T-cell (primary cell): ENCODE results near the gene PARD3. TPM values are rescaled to one million over a fixed set of nuclear protein-coding genes. Genes with fewer than 3 reads are reported as not detected.

ENCODE experiments used
- ATAC-seq, 4 experiments: fragments of 200-7000 bp in 3 of 4; fragments of 150-1000 bp in 1 of 4; cut with Tn5 transposase; replicated peaks in 1 of 4; 1 replicate in 3 of 4; 2 replicates in 1 of 4; pipeline ENCODE4 v1.10.0; 2021; ENCODE audit warnings: moderate library complexity in 3 of 4, mild to moderate bottlenecking in 2 of 4, moderate number of reproducible peaks in 1 of 4
- CTCF ChIA-PET, 2 donors: fragments of 300-600 bp; sonication (Branson Sonifier 250); formaldehyde crosslinking; loops; one replicate each; lab custom pipeline; 2022; ENCODE audit warnings: antibody characterized with exemption in 2 of 2; lab: Charles Lee
- POLR2A ChIA-PET, 2 donors: fragments of 300-600 bp; sonication (Branson Sonifier 250); formaldehyde crosslinking; loops; one replicate each; lab custom pipeline; 2022; ENCODE audit warnings: antibody characterized with exemption in 2 of 2; lab: Charles Lee
- DNase-seq, 35 experiments: peaks; one replicate each; pipeline versions ENCODE4 v3.0.0 to v3.0.0-alpha.2; 2013 to 2023
- H3K27ac ChIP-seq: one replicate; pipeline ENCODE4 v1.5.1; 2013; ENCODE audit warnings: low read length
- H3K27me3 ChIP-seq, 2 experiments: replicated peaks in 1 of 2; 1 replicate in 1 of 2; 2 replicates in 1 of 2; pipeline versions ENCODE4 v1.6.1 to v1.7.0; 2013; ENCODE audit warnings: low read length in 1 of 2, mixed read lengths in 1 of 2; ENCODE audit not compliant: control insufficient read depth in 2 of 2, insufficient read depth in 2 of 2; ENCODE audit errors: extremely low read depth in 1 of 2
- H3K36me3 ChIP-seq, 2 donors: 1 replicate in 1 of 2; 2 replicates in 1 of 2; pipeline versions ENCODE4 v1.6.1 to v1.7.0; 2013; ENCODE audit warnings: low read length in 1 of 2; ENCODE audit not compliant: control insufficient read depth in 2 of 2, insufficient read depth in 1 of 2; ENCODE audit errors: extremely low read depth in 1 of 2
- H3K4me1 ChIP-seq, 2 experiments: 1 replicate in 1 of 2; 2 replicates in 1 of 2; pipeline versions ENCODE4 v1.6.1 to v1.7.0; 2013; ENCODE audit warnings: low read length in 2 of 2, mixed read lengths in 1 of 2; ENCODE audit not compliant: insufficient read depth in 2 of 2, control insufficient read depth in 1 of 2; ENCODE audit errors: extremely low read depth in 1 of 2
- H3K4me3 ChIP-seq, 2 donors: 1 replicate in 1 of 2; 2 replicates in 1 of 2; pipeline versions ENCODE4 v1.5.1 to v1.7.0; 2013; ENCODE audit warnings: mild to moderate bottlenecking in 2 of 2, low read length in 1 of 2, moderate library complexity in 1 of 2; ENCODE audit not compliant: control insufficient read depth in 1 of 2; ENCODE audit errors: extremely low read depth in 1 of 2
- H3K9me3 ChIP-seq: 2 replicates; pipeline ENCODE4 v1.7.0; 2013
- H3K27ac Mint-ChIP-seq, 2 donors: one replicate each; pipeline ENCODE4 v1.8.0; 2020 to 2021; ENCODE audit warnings: mild to moderate bottlenecking in 2 of 2, mixed read lengths in 2 of 2
- H3K27me3 Mint-ChIP-seq, 2 donors: one replicate each; pipeline ENCODE4 v1.8.0; 2021 to 2022; ENCODE audit warnings: mixed read lengths in 2 of 2
- H3K36me3 Mint-ChIP-seq: one replicate; pipeline ENCODE4 v1.8.0; 2021; ENCODE audit warnings: mixed read lengths
- H3K4me1 Mint-ChIP-seq, 3 donors: one replicate each; pipeline ENCODE4 v1.8.0; 2020 to 2022; ENCODE audit warnings: mixed read lengths in 3 of 3, mild to moderate bottlenecking in 1 of 3
- H3K4me3 Mint-ChIP-seq, 3 donors: one replicate each; pipeline ENCODE4 v1.8.0; 2020 to 2022; ENCODE audit warnings: mild to moderate bottlenecking in 3 of 3, mixed read lengths in 3 of 3, moderate library complexity in 3 of 3
- H3K9me3 Mint-ChIP-seq, 3 donors: one replicate each; pipeline ENCODE4 v1.8.0; 2020 to 2022; ENCODE audit warnings: mixed read lengths in 3 of 3
- WGBS: methylation state at CpG from one replicate; pipeline ENCODE4 v1.1.5; 2013; ENCODE audit warnings: missing lambda C conversion rate; ENCODE audit not compliant: insufficient coverage; 5-methylcytosine and 5-hydroxymethylcytosine counted together
- total RNA-seq, 35 experiments: library from RNA in 6 of 35; stranded (reverse) in 6 of 35; fragments of 120-200 nt in 1 of 35; gene quantifications; one replicate each; pipeline versions ENCODE4 v1.2.1 to v1.2.4 and lab custom pipeline; 2013 to 2026

Gene PARD3
- total RNA-seq, 5 donors from 2014 or later (not counting 1 experiment from before 2014, with no cell fraction given): 0.36 to 0.92 (median 0.65) TPM

GRCh38 chr10:34801097-34801733 lies 13.9 kb downstream of the PARD3 start:
- WGBS: no CpG with 5 or more reads among the region's 7 CpGs
- no peaks in the 10 kb centered on the region for H3K4me1 Mint-ChIP-seq
- Histone ChIP-seq H3K9me3 (no peaks in the 10 kb centered on the region), H3K27me3 (peaks cover 0 to under 1% of the 10 kb centered on the region in 2 experiments), H3K36me3 (no peaks in the 10 kb centered on the region), H3K4me3 (no peak overlapping the region), H3K4me1 (no peaks in the 10 kb centered on the region), H3K27ac (no peak overlapping the region)
- no peaks in the 10 kb centered on the region for H3K9me3 Mint-ChIP-seq
- DNase-seq (no peak), ATAC-seq (no peak)
- H3K27me3 Mint-ChIP-seq: peaks cover 0 to 1% of the 10 kb centered on the region in 2 donors
- H3K36me3 Mint-ChIP-seq: no peaks in the 10 kb centered on the region
- CTCF ChIA-PET: no interaction called here
- H3K27ac Mint-ChIP-seq: no peak overlapping the region
- H3K4me3 Mint-ChIP-seq: no peak overlapping the region
- POLR2A ChIA-PET: no interaction called here

GRCh38 chr10:34800624-34801023 lies 14.5 kb downstream of the PARD3 start:
- DNase-seq: no peak
- Histone ChIP-seq H3K4me1 (no peaks in the 10 kb centered on the region), H3K27ac (no peak overlapping the region), H3K4me3 (no peak overlapping the region), H3K9me3 (no peaks in the 10 kb centered on the region), H3K27me3 (no peaks in the 10 kb centered on the region), H3K36me3 (no peaks in the 10 kb centered on the region)
- POLR2A ChIA-PET: no interaction called here
- H3K4me1 Mint-ChIP-seq: no peaks in the 10 kb centered on the region
- no peak overlapping the region for H3K27ac Mint-ChIP-seq
- CTCF ChIA-PET: no interaction called here
- H3K4me3 Mint-ChIP-seq: no peak overlapping the region
- peaks cover 0 to 1% of the 10 kb centered on the region in 2 donors for H3K27me3 Mint-ChIP-seq
- ATAC-seq: no peak
- WGBS: 75% methylated on average over 4 of the region's 5 CpGs
- no peaks in the 10 kb centered on the region for H3K36me3 Mint-ChIP-seq
- no peaks in the 10 kb centered on the region for H3K9me3 Mint-ChIP-seq

GRCh38 chr10:34798654-34799053 lies 16.4 kb downstream of the PARD3 start:
- Mint-ChIP-seq H3K27ac (no peak overlapping the region), H3K27me3 (peaks cover 0 to 4% of the 10 kb centered on the region in 2 donors), H3K4me3 (no peak overlapping the region), H3K36me3 (no peaks in the 10 kb centered on the region), H3K9me3 (no peaks in the 10 kb centered on the region), H3K4me1 (no peaks in the 10 kb centered on the region)
- POLR2A ChIA-PET: no interaction called here
- DNase-seq (no peak), ATAC-seq (no peak)
- WGBS: 81% methylated on average over 3 of the region's 4 CpGs
- Histone ChIP-seq H3K27me3 (no peaks in the 10 kb centered on the region), H3K9me3 (no peaks in the 10 kb centered on the region), H3K27ac (no peak overlapping the region), H3K4me1 (no peaks in the 10 kb centered on the region), H3K36me3 (no peaks in the 10 kb centered on the region), H3K4me3 (no peak overlapping the region)
- CTCF ChIA-PET: no interaction called here

- no peak overlapping the region for H3K4me3 ChIP-seq
- ChIA-PET POLR2A (no interaction called here), CTCF (no interaction called here)
- ATAC-seq (no peak), DNase-seq (no peak)
- Mint-ChIP-seq H3K4me1 (no peaks in the 10 kb centered on the region), H3K4me3 (no peak overlapping the region), H3K27me3 (peaks cover 0 to 9% of the 10 kb centered on the region in 2 donors), H3K27ac (no peak overlapping the region), H3K36me3 (no peaks in the 10 kb centered on the region), H3K9me3 (no peaks in the 10 kb centered on the region)
- H3K27me3 ChIP-seq: peaks cover 0 to 5% of the 10 kb centered on the region in 2 experiments
- no peaks in the 10 kb centered on the region for H3K36me3 ChIP-seq
- H3K27ac ChIP-seq: no peak overlapping the region
- WGBS: no CpG with 5 or more reads among the region's 6 CpGs
- no peaks in the 10 kb centered on the region for H3K9me3 ChIP-seq
- H3K4me1 ChIP-seq: no peaks in the 10 kb centered on the region
Measured at GRCh38 chr10:34797155-34797554, 17.9 kb downstream of the PARD3 start.

- Histone ChIP-seq H3K27ac (no peak overlapping the region), H3K36me3 (no peaks in the 10 kb centered on the region), H3K4me1 (no peaks in the 10 kb centered on the region), H3K4me3 (no peak overlapping the region), H3K27me3 (peaks cover 0 to 8% of the 10 kb centered on the region in 2 experiments), H3K9me3 (no peaks in the 10 kb centered on the region)
- H3K4me3 Mint-ChIP-seq: no peak overlapping the region
- H3K4me1 Mint-ChIP-seq: no peaks in the 10 kb centered on the region
- no peak for DNase-seq
- POLR2A ChIA-PET: no interaction called here
- no peak overlapping the region for H3K27ac Mint-ChIP-seq
- no peaks in the 10 kb centered on the region for H3K36me3 Mint-ChIP-seq
- H3K9me3 Mint-ChIP-seq: no peaks in the 10 kb centered on the region
- no CpG with 5 or more reads among the region's 1 CpG for WGBS
- peaks cover 0 to 11% of the 10 kb centered on the region in 2 donors for H3K27me3 Mint-ChIP-seq
- CTCF ChIA-PET: no interaction called here
- ATAC-seq: no peak
Measured at GRCh38 chr10:34796133-34796532, 19.0 kb downstream of the PARD3 start.

- H3K4me1 ChIP-seq: no peaks in the 10 kb centered on the region
- no peaks in the 10 kb centered on the region for H3K9me3 Mint-ChIP-seq
- H3K36me3 ChIP-seq: no peaks in the 10 kb centered on the region
- H3K4me1 Mint-ChIP-seq: no peaks in the 10 kb centered on the region
- H3K36me3 Mint-ChIP-seq: no peaks in the 10 kb centered on the region
- no peak for DNase-seq
- POLR2A ChIA-PET: interaction anchor here in 1 of 2 donors (0.7 kb wide), 1 partner anchor 1221 kb away, joined by 4 read pairs; no protein-coding TSS in a partner anchor
- CTCF ChIA-PET: no interaction called here
- 98% methylated on average over 5 of the region's 6 CpGs for WGBS
- ATAC-seq: no peak
- H3K4me3 Mint-ChIP-seq: no peak overlapping the region
- no peak overlapping the region for H3K27ac ChIP-seq
- no peak overlapping the region for H3K27ac Mint-ChIP-seq
- no peaks in the 10 kb centered on the region for H3K9me3 ChIP-seq
- H3K27me3 Mint-ChIP-seq: peaks cover 0 to 12% of the 10 kb centered on the region in 2 donors
- H3K4me3 ChIP-seq: no peak overlapping the region
- H3K27me3 ChIP-seq: peaks cover 0 to 8% of the 10 kb centered on the region in 2 experiments
Measured at GRCh38 chr10:34795334-34795733, 19.8 kb downstream of the PARD3 start.
